ENCODE data around the gene CHST10.
"Not testable (repeated sequence)": the region's sequence is repeated elsewhere in the genome, so short reads cannot be mapped to it uniquely, and the experiment has no call there.

CHST10 gene, protein sequence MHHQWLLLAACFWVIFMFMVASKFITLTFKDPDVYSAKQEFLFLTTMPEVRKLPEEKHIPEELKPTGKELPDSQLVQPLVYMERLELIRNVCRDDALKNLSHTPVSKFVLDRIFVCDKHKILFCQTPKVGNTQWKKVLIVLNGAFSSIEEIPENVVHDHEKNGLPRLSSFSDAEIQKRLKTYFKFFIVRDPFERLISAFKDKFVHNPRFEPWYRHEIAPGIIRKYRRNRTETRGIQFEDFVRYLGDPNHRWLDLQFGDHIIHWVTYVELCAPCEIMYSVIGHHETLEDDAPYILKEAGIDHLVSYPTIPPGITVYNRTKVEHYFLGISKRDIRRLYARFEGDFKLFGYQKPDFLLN

DNA sequence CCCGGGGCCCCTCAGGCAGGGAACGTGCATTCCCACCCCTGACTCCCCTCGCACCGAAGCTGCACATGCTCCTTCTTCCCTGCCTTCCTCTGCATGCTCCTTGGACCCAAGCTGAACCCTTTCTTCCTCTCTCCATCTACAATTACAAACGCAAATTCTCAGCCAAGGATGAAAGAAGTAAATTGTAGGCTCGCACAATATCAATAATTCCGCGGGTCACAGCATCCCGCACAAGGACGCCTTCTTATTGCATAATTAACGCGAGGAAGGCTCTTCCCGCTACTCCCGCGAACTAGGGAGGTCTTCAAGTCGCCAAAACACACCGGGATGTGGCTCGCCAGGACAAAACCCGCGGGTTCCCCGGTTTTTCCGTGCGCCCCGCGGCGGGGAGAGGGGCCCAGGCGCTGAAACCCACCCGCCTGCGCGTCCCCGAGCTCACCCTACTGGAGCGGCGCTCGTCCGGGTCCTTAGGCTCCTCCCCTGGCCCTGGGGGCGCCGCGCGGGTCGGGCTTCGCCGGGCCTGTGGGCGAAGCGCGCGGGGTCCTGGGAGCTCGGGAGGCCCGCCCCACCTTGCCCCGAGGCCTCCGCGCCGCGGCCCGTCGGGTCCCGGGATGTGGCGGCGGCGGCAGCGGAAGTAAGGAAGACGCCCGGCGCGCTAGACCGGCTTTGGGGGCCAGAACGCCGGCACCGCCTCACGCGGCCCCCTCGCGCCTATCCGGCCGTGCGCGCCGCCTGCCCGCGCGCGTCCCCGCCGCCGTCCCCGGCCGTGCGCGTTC, at the start of gene CHST10:
Gene CHST10 (minus strand): TSS at position 734 of the 776 bp plus-strand sequence. CDS start 10,993 bp downstream, outside the sequence.
- DNase-seq = peak; percentile 69

DNA sequence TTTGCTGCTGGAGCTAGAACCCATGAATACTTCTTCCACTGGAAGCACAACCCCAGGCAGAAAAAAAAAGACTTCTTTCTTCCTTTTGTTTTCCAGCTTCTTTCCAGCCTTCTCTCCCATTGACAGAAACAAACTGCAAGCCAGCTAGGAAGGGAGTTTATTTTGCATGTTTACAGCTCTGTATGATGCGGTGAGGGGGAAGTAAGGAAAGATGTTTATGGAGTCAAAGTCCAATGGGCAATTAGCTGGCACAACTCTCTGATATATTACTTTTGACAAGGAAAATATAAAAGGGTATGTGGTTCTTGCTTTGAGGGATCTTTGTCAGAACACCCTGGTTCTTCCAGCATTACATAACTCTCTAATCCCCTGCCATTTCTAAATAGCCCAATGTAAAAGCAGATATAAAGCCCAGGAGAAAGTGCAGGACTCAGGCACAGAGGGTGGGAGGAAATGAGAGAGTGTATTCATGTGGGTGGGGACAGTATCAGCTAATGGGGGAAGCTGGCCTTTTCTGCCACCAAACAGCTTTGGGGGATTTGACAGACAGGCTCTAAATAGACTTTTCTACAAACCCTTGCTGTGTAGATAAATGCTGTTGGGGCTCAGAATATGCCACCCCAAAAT, 43.5 kb upstream of the CHST10 start:
- no peak for DNase-seq

DNA sequence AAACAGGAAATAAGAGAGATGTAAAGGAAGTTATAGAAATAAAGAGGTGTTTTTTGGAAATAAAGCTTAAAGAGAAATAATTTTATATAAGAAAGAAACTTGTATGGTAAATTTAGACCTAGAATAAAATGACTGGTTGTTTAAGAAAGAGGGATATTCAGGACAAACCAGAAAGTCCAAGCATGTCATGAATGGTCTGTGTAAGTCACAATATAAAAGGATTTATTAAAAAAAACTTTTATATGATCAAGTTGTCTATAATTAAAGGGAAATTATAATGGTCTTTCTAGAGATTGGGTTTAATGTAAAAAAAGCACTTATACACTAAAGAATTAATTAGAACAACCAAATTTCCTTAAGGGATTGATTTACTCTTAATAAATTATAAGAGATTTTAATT, 38.9 kb upstream of the CHST10 start:
- not testable (repeated sequence) for DNase-seq

DNA sequence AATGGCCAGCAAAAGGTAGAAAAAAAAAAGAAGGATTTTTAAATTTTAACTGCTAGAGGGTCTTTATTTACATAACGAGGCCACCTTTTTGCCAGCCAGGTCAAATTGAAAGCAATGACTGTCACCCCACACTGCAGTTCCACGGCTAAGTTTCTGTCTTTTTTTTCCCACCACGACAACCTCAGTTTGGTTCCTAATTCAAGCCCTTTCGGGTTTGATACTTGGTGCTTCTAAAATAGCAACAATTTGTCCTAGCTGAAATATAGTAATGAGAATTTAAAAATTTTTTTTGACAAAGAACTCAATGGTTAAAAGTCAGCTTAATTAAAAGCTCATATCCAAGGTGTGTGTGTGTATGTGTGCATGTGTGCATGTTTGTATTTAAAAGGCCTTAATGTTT, 36.4 kb upstream of the CHST10 start:
- no peak for DNase-seq

DNA sequence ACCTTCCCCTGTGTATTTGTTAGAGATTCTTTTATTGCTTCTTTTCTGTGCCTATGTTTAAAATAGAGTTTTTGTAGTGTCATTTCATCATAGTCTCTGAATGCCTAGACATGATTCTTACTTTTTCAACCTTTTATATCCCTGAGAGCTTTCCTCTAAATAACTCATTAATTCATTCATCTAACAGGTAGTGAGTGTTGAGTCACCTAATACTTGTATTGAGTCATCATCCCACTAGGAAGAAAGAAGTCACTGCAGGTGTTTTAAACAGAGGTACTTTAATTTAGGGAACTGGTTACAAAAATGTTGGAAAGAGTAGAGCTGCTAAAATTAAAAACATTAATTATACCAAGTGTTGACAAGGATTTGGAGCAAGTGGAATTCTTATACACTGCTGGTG, 34.3 kb upstream of the CHST10 start:
- DNase-seq = no peak

DNA sequence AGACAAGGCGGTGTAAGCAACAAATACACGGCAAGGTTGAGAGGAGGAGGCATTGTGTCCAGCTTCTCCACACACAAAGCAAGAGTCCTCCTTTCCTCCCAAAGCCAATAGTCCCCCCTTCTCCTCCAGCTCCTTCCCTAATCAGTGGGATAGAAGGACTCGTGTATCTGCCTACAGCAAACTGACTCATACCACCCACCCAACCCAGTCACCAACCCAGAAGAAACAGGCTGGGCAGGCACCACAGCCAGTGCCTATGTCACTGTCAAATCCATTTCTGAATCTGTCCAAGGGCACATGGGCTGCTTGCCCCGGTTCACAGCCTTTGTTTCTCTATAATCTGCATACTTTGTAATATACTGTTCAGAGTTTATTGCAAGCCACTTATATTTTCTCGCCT, 33.6 kb upstream of the CHST10 start:
- no peak for DNase-seq

DNA sequence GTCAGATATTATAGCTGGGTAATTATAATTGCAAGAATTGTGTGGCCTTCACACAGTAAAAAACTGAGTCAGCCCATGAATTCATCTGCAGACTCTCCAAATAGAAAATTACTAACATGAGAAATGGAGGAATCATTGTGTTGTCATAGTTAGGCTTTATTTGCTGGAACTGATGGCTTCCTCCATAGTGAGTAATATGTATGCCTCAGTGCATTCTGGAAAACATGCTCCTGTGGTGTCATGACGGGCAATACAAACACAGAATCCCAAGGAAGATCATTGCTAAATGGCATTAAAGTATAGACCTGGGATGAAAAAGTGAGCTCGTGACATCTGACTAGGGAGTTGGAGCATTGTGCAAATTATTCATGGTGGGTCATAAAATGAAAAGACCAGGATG, 29.2 kb upstream of the CHST10 start:
- no peak for DNase-seq

DNA sequence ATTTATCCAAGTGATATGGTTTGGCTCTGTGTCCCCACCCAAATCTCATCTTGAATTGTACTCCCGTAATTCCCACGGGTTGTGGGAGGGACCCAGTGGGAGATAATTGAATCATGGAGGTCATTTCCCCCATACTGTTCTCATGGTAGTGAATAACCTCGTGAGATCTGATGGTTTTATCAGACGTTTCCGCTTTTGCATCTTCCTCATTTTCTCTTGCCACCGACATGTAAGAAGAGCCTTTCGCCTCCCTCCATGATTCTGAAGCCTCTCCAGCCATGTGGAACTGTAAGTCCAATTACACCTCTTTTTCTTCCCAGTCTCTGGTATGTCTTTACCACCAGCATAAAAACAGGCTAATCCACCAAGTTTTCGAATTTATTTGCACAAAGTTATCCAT, 20.3 kb upstream of the CHST10 start:
- no peak for DNase-seq

DNA sequence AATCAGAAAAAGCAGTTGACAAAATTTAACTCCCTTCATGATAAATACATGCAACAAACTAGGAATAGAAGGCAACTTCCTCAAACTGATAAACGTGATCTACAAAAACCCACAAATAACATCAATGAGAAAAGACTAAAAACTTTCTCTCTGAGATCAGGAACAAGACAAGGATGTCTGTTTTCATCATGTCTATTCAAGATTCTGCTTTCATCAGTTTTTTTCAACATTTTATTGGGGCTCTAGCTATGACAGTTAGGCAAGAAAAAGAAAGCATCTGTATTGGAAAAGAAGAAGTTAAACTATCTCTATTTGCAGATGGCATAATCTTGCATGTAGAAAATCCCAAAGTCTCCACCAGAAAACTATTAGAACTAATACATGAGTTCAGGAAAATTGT, 12.3 kb upstream of the CHST10 start:
- DNase-seq = no peak

DNA sequence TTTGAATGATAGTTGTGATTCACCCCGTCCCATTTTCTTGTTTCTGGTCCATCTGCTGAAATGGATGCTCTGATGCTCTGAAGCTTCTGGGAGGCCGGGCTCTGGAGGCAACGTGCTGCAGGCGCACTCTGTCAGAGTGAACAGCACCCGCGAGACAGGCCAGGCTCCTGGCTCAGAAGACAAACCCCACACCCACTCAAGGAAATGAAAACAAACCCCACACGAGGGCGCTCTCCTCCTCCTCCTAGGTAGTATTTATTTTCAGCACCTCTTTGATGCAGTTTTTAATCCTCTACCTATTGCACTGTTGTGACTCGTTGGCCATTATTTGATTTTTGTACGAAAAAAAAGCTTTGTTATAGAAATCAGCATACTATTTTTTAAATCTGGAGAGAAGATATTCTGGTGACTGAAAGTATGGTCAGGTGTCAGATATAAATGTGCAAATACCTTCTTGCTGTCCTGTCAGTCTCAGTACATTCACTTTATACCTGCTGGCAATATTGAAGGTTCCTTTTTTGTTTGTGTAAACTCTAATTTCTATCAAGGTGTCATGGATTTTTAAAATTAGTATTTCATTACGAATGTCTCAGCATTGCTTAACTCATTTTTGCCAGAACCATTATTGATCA, 10.3 kb upstream of the CHST10 start:
- peak; percentile 44 for DNase-seq

DNA sequence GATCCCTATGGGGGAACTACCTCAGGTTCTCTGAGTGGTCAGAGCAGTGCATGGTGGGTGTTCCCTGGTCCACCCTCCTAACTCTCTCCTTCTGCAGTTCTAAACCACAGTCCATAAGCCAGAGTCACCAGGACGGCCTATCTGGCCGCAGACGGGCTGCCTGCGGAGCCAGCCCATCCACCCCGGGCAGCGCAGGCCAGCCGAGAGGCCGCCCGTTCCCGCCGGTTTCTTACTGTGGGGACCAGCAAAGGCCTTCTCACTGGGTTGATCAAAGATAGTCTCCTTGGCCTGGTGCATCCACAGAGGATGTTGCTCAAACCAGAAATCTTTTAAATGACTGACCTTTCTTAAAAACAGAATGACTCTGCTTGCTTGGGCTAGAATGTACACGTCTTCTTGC, 9.6 kb upstream of the CHST10 start:
- DNase-seq = no peak

DNA sequence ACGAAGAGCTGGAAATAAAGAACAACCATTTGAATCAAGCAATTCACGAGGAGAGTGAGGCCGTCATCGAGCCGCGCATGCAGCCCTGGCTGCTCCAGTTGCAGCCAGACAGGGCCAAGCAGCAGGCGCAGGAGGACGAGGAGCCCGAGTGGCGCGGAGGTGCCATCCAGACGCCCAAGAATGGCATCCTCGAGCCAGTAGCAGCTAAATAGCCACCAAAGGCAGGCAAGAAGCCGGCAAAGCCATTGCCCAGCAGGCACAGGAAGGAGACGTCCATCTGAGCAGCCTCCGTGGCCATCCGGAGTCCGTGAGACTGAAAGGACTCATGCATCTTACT, 8.9 kb upstream of the CHST10 start:
- no peak for DNase-seq

DNA sequence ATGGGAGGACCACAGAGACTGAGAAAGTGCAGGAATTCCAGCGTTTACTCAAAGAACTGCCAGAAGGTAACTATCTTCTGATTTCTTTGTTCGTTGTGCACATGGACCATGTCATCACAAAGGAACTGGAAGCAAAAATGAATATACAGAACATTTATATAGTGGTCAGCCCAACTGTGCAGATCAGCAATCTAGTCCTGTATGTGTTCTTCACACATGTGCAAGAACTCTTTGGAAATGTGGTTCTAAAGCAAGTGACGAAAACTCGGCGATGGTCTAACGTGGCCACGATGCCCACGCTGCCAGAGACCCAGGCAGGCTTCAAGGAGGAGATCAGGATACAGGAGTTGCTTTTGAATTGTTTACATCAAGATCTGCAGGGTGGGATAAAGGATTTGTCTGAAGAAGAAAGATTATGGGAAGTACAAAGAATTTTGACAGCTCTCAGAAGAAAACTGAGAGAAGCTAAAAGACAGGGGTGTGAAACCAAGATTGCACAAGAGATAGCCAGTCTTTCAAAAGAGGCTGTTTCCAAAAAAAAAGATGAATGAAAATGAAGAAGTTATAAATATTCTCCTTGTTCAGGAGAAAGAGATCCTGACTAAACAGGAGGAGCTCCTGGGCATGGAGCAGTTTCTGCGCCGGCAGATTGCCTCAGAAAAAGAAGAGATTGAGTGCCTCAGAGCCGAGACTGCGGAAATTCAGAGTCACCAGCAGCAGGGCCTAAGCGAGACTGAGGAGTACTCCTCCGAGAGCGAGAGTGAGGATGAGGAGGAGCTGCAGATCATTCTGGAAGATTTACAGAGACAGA, 8.3 kb upstream of the CHST10 start:
- DNase-seq = no peak

DNA sequence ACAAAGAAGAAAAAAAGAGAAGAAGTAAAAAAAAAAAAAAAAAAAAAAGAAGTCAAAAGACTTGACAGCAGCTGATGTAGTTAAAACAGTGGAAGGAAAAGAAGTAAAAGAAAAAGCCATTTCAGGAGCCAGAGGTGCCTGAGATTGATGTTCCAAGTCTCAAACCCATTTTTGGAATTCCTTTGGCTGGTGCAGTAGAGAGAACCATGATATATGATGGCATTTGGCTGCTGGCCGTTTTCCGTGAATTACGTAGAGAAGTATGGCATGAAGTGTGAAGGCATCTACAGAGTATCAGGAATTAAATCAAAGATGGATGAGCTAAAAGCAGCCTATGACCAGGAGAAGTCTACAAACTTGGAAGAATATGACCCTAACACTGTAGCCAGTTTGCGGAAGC, 7.6 kb upstream of the CHST10 start:
- DNase-seq = no peak

DNA sequence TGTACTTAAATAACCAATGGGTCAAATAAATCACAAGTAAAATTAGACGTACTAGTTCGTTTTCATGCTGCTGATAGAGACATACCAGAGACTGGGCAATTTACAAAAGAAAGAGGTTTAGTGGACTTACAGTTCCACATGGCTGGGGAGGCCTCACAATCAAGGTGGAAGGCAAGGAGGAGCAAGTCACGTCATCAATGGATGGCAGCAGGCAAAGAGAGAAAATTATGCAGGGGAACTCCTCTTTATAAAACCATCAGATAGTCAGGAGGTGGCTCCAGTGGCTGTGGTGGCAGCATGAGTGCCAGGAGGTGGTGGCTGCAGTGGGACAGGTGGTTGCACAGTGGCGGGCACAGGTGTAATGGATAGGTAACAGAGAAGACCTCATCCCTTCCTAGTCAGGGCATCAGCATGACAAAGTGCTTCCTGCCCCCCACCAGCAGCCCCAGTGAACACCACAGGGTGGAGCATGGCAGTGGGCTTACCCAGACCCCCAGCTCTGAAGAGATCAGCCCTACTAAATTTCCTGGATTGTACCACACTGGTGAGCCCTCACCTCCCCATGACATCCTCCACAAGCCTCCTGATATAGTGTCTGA, 6.9 kb upstream of the CHST10 start:
- DNase-seq = no peak

DNA sequence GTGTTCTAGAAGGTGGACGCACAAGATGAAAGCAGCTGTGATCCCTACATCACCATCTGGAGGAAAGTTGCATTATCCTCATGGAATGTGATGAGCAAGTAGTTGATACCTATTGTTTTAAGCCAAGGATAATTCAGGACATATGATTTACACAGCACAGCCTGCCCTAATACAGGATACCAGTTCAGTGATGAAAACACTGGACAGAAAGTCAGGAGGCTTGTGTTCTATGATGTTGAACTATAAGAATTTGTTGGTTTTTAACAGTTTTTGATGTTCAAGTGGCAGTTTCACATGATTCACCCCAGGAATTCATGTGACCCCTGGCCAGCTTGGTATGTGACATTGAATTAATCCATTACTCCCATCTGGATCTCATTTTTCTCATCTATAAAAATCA, 6.2 kb upstream of the CHST10 start:
- no peak for DNase-seq

DNA sequence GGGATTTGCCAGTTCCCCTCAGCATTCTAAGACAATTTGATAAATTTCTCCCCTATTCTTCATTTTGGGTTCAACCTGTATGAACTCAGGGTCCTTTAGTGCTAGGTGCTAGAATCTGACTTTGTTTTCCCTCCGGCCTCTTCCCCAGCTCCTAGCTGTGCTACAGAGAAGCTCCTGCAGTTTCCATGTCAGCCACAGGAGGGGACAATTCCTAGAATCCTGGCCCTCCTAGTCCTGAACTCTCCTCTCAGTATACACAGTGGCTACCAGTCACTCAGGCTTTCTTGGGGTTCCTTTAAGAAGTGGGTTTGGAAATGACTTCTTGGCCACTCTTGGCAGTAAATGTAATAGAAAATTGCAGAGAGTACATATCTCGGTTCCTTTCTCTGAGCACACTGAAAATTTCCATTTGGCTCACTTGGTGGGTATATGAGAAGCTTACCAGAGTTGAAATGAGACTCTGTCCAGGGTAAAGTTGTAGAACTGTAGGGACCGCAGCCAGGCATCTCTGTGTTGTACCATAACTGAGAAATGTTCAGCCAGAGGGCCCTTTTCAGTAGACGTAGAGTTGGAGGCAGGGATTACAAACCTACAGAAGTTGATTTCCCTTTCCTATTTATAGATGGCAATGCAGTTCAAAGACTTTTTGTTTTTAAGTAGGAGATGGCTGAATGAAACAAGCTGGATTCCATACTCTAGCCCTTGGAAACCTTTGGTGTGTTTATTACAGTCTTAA, 5.0 kb upstream of the CHST10 start:
- DNase-seq = peak; percentile 8

DNA sequence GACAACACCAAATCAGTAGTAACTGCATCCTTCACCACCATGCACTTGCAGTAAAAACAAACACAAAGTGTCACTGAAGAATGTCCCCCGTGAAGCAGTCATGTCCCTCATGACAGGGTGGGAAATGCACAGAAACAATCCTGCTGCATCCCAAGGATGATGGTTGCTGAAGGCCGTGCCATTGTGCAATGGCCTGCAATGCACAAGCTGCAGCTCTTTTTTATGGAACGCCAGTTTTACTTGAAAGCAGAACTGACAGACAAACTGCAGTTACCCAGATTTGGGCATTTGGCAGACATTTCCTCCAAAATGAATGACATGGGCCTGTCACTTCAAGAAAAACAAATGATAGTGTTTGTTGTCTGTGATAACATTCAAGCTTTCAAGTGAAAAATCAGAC, 2.4 kb upstream of the CHST10 start:
- DNase-seq = no peak

DNA sequence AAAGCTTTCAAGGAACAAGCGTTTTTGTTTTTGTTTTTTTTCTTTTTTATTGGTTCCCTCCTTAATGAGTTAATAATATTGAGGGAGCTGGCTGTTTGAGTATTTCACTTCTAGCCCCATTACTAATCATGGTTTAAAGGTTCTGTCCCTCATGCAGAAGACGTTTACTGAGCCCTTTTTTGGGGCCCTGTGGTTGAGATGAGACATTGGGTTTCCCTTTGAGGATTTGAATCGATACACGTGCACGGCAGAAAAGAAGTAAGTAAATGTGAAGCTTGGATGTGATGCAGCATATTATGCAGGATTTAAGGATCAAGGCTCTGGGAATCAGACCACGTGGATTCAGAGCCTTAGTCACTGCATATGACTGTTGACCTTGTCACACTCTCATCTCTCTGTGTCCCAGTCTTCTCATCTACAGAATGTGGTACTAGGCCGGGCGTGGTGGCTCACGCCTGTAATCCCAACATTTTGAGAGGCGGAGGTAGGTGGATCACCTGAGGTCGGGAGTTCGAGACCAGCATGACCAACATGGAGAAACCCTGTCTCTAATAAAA, 1.0 kb upstream of the CHST10 start:
- DNase-seq = no peak

DNA sequence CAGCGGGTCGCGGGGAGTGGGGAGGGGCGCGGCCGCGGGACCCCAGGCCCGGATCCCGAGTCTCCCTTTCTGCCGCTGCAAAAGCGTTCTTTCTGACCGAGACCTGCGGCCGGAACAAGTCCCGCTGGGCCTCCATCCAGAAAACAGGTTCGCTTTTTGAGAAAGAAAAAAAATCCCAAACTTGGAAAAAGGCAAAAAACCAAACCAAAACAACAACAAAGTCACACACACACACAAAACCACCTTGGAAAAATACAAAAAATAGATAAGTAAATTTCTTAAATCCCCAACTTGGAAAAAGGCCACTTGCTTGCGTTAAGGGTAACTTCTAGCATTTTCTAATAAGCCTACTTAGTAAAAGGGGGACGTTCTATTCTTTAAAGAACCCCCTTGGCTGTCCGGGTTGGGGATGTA, 250 bp upstream of the CHST10 start:
- no peak for DNase-seq

DNA sequence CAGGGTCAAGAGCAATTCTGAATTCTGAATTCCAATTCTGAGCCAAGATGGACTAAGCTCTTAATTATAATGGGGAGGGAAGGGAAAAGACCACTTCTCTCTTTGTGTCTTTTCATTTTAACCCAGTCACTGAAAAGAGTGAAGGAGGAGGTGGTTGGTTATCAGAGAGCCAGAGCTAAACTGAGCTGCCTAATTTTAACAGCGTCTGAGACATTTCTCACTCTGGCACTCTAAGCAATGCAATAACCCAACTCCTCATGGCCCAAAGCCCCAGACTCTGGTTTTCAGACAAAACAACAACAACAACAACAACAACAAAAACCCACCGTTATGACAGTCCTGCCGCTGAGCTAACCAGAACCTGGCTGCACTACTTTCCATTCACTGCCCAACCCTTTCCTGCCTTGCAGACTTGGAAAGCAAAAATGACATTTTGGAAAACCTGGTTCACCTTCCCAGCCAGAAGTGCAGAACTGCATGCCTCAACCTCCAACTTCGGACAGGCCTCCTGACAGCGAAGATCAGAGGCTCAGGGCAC, 1.0 kb downstream of the CHST10 start:
- DNase-seq = no peak
